GM18873 (cell line): ENCODE measurements around the gene LOXHD1.

Source experiments
- ATAC-seq: cut with Tn5 transposase; IDR thresholded peaks from one replicate; pipeline ENCODE4 v1.9.1; 2021; ENCODE audit warnings: mild to moderate bottlenecking, moderate library complexity, moderate number of reproducible peaks; ENCODE audit not compliant: unreplicated experiment, low FRiP score

LOXHD1 gene

DNA sequence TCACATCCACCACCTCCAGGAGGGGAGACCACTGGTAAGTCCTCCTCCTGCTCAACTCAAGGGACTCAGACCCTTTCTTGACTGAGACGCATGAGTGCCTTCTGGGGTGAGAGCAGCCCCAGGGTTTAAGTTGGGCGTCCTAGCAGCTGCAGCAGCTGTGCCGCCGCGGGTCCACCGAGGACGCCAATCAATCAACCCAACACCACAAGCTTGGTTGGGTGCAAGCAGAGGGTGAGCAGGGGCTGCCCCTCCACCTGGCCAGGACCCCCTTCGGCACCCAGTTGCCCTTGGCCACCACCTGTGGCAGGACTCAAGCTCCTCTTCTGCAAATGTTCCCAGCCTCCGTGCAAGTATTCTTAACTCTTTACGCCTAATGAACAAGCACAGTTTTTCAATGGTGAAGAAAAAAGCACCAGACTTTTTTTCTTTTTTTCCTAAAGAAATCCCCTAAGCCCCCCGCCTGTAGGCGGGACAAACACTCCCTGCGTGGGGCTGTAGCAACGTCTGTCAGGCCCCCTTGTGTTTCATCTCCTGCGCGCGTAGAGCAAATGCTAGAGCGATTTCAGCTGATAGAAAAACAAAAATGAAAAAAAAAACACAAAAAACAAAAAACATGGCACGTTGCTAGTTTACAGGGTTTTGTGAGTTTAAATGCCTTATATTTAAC is 197.1 kb downstream of the LOXHD1 start:
- no peak for ATAC-seq

DNA sequence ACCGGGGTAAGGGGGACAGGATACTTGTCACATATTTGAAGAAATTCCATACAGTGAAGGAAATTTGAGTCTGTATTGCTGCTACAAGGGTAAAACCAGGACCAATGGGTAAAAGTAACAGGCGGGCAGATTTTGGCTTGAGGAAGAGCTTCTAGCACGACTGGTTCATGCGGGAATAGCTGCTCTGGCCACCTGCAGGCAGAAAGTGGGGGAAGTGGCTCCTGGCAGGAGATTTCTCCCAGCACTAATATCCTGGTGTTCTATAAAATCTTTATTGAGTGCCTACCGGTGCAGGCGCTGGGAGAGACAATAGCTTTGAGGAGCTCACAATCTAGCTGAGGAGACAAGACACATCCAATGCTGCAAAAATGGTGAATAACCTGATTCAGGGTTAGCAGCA is 198.5 kb downstream of the LOXHD1 start:
- no peak for ATAC-seq

DNA sequence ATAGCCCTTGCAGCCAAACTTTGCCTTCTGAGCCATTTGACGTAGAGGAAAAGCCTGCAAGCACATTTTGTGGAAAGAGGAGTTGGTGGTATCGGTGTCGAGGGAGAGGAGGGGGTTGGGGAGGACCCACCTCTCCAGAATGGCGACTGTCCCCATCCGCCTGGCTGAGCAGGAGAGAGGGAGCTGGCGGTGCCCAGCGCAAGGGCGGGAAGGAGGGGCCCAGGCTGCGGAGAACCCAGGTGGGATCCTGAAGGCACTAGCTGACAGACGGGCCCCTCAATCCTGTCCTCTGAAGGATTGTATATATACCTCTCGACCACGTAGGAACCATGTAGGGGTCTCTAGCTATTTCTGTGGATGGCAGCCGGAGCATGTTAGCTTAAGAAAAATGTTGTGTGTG is 200.3 kb downstream of the LOXHD1 start:
- ATAC-seq: no peak

DNA sequence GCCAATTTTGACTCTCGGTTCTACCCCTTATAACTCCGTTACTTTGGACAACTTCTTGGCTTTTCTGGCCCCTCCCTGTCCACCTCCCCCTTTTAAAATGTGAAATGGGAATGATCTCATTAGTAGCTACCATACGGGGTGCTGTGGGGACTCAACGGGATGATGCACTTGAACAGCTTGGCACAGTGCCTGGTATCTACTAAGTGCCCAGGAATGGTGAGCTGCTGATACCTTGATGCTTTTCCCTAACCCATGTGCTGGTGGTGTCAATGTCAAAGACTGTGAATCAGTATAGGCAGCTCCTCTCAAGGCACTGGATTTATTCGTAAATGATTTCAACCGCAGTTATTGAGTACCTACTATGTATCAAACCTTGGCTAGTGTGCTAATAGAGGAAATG is 204.2 kb downstream of the LOXHD1 start:
- ATAC-seq: no peak

DNA sequence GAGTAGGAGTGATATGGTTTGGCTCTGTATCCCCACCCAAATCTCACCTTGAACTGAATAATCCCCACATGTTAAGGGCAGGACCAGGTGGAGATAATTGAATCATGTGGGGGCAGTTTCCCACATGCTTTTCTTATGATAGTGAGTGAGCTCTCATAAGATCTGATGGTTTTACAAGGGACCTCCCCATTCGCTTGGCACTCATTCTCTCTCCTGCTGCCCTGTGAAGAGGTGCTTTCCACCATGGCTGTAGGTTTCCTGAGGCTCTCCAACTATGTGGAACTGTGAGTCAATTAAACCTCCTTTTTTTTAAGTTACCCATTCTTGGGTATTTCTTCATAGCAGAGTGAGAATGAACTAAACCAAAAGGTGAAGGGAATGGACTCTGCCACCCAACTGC is 207.5 kb downstream of the LOXHD1 start:
- ATAC-seq: no peak

DNA sequence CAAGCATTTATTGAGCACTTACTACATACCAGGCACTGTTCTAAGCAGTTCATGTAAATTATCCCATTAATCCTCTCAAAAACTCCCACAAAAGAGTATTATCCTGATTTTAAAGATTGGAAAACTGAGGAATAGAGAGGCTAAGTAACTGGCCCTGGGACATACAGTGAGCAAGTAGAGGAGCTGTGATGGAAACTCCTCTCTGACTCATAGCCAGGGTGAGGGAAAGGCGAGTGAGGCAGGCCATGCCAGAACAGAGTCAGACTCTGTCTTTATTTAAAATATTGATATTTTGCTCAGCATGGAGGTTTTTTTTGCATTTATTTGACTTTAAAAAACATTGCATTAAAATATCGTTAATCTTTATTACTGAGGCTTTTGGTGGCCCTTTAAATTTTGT is 208.0 kb downstream of the LOXHD1 start:
- no peak for ATAC-seq

DNA sequence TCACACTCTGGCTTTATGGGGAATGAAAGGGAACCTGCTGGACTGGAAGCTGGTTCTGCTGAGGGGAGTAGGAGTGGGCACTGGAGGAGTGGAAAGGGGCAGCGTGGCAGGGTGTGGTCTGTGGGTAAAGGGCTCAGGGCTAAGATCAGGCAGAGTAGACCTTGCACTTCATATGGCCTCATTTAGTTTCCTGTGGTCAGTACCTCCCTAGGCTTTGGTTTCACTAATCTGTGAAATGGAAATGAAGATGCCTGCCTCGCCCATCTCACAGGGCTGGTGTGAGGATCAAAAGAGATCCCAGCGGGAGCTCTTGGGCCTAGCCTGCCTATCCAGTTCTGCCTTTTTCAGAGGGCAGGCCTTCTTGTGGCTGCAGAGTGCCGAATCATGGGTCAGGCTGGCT is 208.7 kb downstream of the LOXHD1 start:
- no peak for ATAC-seq

DNA sequence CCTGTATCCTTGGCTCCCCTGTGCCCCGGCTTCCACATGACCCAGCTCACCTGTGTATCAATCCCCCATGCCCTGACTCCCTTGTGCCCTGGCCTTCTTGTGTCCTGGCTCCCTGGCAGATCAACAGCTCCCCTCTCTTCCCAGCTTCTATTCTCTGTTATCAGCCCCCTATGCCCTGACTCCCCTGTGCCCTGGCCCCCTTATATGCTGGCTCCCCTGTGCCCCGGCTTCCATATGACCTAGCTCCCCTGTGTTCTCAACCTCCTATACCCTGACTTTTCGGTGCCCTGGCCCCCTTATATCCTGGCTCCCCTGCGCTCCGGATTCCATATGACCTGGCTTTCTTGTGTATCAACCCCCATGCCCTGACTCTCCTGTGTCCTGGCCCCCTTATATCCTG is 209.2 kb downstream of the LOXHD1 start:
- no peak for ATAC-seq

DNA sequence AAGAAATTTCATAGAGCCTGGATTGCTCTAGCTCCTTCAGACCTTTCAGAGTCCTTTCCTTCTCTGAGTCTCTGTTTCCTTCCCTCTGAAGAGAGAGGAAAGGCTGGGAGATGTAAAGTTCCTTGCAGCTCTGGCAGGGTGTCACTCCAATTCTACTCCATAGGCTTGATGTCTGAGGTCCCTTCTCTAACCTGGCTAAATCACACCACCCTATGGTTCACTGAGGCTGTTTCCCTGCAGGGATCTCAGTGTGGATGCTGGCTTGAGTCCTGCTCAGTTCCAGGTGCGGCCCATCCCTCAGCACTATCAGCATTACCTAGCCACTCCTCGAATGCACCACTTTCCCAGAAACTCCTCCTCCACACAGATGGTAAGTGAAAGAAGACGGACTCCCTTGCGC is 209.7 kb downstream of the LOXHD1 start:
- no peak for ATAC-seq

DNA sequence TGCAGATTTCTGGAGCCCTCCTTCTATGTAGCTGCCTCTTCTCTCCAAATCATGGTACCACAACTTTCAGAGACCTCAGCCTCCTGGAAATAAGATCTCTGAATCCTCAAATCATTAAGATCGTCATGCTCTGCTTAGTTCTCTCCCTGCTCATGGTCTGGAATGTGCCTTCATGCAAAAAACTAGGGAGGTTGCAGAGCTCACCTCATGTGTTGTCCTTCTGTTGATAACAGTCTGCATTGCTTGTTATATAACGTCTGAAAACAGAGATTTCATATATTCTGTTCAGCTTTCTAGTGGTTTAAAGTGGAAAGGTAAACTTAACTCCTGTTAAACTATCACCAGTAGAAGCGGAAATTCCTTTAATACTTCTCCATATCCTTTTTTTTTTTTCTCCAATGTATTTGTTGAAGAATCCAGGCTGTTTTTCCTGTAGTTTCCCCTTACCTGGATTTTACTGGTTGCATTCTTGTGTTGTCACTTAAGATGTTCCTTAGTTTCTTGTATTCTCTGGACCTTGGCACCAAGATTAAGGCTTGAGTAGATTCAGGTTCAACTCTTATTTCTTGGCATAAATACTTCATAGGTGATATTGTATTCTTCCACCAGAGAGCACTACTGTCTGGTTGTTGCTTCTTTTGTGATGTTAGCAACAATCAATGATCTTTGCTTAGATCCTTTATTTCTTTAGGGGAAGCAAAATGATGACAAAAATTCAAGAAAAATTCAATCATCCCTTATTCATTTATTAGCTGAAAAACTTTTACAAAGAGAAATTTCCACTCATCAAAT is 211.3 kb downstream of the LOXHD1 start:
- ATAC-seq: no peak

DNA sequence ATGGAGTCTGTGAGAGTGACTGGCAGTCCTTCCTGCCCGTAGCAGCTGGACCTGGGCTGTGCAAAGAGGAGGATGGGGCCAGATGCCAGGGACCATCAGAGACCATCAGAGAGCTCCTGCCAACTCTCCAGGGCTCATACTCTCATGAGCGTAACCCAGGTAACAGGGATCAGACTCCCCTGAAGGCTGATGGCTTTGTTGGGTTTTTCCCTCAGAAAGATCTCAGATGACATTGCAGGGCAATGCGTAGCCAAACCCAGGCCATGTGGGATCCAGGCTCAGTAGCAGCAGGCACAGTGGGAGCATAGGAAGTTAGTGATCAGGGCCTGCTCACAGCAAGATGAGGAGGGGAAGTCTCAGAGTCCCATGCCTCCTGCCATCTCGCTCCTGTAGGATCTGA is 218.0 kb downstream of the LOXHD1 start:
- ATAC-seq: no peak

DNA sequence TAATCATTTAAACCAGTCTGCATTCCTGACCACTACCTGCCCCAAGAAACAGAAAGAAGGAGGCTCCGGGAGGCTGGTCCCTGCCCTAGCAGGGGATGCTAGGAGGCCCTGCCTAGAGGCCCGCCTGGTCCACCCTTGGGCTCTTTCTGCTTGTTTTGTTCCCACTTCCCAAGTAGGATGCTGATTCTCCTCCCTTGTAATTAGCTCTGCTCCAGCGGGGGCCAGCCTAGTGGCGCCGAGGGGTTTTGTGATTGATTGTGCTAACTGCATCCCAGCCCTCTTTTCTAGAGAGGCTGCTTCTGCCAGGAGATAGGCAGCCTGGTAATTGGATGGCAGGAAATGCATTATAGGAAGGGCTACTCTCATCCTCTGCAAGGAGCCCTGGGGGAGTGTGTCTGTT is 220.0 kb downstream of the LOXHD1 start:
- no peak for ATAC-seq

DNA sequence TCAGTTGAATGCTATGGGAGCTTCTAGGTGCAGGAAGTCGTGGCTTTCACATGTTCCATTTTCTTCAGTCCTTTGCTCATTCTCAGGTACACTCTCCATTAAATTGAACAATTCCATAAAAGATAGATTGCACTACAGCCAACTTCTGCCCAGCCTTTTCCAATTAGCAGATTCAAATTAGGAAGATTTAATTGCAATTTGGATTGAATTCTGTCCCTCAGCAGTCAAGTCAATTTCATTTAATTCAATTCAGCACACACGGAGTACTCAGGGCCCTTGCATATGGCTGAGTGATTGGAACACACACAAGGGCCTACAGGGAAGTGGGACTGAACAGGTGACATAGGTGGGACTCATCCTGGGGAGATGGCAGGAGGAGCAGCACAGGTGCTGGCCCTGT is 220.4 kb downstream of the LOXHD1 start:
- no peak for ATAC-seq

DNA sequence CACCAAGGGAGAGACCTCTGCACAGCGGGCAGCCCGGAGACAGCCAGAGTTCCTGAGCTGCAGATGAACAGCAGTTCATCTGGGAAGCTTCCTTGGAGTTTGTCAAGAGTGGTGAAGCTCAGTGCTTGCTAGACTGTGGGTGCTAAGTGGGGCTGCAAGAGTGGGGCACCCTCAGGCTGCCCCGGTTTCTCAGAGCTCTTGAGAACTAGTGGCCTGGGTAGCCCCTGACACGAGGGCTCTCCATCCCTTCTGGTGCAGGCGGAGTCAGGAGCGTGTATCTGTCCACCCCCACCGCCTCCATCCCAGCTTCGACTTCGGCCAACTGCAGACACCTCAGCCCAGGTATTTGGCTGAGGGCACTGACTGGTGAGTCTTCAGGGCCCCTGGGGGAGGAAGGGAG is 222.0 kb downstream of the LOXHD1 start:
- ATAC-seq: no peak

DNA sequence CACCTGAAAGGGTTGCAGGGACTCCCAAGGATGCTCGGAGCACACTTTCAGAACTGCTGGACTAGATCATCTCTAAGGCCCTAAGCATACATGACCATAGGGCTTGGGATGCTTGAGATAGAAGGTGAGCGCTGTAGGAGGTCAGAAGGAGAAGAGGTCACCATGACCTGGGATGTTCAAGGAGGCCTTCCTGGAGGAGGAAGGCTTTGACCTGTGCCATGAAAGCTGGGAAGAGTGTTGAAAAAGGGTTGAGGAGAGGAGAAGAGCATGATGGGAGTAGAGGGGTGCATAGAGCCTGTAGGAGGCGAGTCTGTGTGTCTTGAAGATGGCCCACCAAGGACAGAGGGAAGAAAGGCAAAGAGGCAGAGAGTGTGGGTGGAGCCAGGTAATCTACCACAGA is 222.4 kb downstream of the LOXHD1 start:
- no peak for ATAC-seq

DNA sequence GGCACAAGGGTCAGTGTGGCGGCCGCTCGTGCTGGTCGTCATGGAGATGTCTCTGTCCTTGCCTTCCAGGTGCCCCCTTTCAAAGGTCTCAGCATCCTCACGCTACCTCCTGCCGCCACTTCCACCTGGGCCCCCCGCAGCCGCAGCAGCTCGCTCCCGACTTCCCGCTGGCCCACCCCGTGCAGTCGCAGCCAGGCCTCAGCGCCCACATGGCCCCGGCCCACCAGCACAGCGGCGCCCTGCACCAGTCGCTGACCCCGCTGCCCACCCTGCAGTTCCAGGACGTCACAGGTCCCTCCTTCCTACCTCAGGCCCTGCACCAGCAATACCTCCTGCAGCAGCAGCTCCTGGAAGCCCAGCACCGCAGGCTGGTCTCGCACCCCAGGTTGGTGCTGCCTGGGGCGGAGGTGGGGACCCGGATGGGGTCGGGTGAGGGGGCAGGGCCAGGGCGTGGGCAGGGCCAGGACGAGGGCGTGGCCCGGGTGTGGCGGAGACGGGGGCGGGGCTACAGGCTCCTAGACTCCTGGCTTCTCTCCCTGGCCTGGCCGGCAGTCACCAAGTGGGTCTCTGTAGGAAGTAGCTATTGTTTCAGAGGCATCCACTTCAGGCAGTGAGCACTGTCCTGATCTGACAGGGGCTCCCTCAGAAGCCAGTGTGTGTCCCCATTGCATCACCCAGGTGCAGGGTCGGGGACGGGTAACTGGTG is 223.7 kb downstream of the LOXHD1 start:
- no peak for ATAC-seq

DNA sequence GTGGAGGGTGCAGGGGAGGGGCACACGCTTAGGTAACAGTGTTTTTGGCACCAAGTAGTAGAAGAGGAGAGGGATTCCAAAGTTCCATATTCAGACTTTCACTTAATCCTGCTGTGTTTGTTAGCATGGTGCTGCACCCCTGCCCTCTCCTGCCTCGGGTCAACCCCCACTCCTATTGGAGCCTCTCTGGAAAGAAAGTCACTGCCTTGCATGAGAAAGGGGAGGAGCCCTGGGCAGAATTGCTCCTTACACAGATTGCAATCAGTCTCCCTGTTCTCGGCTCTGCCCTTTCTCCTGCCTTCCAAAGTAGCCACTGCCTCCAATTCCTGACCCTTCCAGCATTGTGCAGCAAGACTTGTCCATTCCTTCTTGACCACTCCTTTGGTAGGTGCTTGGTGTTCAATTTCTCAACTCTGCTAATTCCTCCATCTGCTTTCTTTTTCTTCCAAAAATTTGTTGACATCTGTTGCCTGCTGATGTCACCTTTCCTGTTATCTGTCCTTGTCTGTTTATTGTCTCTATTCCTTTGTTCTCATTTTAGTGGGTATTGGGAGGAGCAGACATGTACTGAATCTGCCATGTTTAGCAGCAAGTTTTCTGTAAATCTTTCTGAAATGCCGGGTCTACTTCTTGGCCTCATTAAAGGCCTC is 225.4 kb downstream of the LOXHD1 start:
- ATAC-seq: no peak

DNA sequence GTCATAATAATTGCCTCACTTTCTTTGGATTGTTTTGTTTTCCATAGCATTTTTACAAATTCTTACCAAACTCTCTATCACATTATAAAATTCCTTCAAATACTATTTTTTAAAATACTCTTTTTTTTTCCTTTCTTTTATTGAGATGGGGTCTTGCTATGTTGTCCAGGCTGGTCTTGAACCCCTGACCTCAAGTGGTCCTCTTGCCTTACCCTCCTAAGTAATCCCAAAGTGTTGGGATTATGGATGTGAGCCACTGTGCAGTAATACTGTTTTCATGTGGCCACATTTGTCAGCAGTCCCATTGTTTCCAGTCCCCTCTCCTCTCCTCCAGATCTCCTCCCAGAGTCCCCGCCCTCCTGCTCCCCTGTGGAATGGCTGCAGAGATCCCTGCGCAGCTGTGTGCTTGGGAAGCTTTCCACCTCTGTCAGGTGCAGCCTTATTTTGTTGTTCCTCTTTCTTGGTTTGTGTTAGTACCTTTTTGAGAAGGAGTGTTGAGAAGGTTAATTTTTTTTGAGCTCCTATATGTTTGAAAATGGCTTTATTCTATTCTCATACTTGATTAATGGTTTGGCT is 227.3 kb downstream of the LOXHD1 start:
- no peak for ATAC-seq

DNA sequence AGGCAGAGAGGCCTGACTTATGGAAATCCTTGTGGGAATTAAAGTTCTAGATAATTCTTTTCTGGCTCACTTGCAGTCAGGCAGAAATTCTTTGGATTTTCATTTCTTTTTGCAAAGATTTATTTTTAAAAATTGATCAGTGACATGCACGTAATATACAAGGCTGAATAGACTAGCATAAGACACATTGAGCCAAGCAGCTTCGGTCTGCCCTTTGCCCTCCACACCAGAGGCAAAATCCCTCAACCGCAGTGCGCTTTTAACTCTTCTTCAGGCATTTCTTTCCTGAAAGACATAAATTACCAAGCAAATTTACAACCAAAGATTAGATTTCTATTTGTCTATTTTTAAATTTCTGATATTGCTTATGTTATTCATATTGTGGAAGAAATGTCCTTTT is 227.9 kb downstream of the LOXHD1 start:
- no peak for ATAC-seq

DNA sequence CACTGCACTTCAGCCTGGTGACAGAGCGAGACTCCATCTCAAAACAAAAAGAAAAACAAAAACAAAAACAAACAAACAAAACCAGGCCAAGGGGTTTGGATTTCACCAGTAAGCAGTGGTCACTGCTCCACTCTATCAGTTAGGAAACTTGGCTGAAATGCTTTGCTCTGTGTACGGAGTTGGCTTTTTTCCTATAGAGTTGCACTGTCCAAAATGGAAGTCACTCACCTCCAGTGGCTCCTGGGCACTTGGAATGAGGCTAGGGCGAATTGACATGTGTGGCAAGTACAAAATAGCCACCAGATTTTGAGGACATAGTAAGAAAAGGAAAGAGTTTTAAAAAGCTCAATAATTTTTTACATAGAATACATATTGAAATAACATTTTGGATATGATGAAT is 228.7 kb downstream of the LOXHD1 start:
- ATAC-seq: no peak
